Fibroblast of peridontal ligament (primary cell): ENCODE measurements around the gene THUMPD1.
"Not testable (repeated sequence)": the region's sequence is repeated elsewhere in the genome, so short reads cannot be mapped to it uniquely, and the experiment has no call there.

Experiments used
- DNase-seq: peaks from one replicate; pipeline ENCODE4 v3.0.0-alpha.2; 2010; ENCODE audit errors: extremely low read depth

Gene THUMPD1

GRCh38 chr16:20747030-20747816, 5.6 kb upstream of the THUMPD1 start:
- no peak for DNase-seq

DNA sequence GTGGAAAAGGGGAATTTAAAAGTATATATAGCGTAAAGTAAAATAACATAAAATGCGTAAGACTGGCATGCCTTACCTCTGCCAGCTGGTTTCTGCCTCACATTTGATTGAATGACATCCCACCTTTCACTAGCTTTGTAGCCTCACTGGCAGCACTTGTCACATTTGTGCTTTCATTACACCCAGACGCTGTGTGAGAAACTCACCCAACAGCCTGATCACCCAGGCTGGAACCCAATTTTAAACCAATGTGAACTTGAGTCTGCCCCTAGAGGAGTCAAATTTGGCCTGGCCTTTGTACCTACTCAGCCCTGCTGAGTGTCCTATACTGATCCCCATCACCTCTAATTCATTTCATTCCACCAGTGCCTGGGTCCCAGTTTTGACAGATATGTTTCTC, 4.8 kb upstream of the THUMPD1 start:
- DNase-seq = no peak

DNA sequence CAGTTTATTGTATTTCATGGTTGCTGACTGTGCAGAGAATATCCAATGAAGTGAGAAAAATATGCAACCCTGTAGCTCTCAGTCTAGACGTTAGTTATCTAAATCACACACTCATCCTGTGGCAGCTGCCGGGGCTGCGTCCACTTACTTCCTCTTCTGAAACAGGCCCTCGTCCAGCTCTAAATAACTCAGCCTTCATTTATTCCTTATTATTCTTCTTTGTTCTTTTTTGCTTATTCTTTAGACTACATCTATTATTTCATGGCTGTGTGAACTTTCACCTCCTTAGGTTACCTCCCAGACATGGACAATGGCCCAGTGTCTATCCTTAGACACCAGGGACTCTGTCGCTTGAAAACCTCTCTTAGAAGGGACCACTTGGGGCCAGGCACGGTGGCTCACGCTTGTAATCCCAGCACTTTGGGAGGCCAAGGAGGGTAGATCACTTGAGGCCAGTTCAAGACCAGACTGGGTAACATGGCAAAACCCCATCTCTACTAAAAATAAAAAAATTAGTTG, 3.4 kb upstream of the THUMPD1 start:
- no peak for DNase-seq

- no peak for DNase-seq
These were observed 2.0 kb upstream of the THUMPD1 start for GRCh38 chr16:20743591-20743990.

GRCh38 chr16:20740901-20741521, 607 bp downstream of the THUMPD1 start:
- DNase-seq = peak; percentile 71

- DNase-seq = peak; percentile 14
These were observed 1.4 kb downstream of the THUMPD1 start for GRCh38 chr16:20740007-20740883.

DNA sequence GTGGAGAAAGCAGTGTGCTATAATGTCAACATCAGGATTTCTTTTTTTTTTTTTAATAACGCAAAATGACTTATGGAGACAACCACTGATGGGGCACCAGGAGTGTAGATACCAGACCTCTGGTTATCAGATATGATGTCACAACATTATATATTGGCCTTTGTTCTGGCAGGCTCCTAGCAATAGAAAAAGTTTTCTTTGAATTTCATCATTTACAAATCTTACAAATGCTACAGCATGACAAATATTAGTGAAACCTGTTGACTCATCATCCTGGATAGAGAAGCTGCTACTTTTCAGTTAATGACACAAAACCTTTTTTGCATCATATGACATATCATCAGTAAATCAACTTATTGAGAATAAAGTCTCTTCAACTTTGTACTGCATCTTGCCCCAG, 6.1 kb downstream of the THUMPD1 start:
- DNase-seq = no peak

GRCh38 chr16:20734782-20735181, 6.8 kb downstream of the THUMPD1 start:
- DNase-seq = no peak

GRCh38 chr16:20734056-20734455, 7.6 kb downstream of the THUMPD1 start:
- no peak for DNase-seq

DNA sequence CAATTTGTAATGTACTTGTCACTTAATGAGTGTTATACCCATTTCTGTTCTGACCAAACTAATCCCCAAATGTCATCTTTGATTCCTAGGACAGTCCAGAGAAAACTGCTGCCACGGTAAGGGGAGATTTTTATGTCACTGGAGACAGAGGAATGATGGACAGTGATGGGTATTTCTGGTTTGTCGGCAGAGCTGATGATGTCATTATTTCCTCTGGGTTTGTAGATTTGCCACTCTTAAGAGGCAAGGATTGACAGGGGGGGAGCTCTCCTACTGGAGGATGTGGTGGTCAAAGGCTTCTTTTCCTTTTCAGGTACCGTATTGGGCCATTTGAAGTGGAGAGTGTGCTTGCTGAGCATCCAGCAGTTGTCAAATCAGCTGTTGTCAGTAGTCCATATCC, 12.5 kb downstream of the THUMPD1 start:
- DNase-seq = no peak

DNA sequence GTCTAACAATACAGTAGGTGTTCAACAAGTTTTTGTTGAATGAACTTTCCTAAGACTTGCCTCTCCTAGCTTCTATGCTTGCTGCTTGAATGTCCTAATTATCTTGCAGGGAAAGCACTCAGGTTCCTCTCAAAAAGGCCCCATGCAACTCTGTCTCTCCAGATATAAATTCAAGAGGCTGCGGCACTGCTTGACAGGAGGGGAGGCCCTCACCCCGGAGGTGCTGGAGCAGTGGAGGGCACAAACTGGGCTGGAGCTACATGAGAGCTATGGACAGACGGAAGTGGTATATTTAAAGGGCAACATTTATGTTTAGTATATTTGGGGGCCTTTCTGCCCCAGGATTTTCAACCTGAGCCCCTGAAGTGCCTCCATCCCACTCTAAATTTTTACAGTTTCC, 14.4 kb downstream of the THUMPD1 start:
- DNase-seq = no peak

DNA sequence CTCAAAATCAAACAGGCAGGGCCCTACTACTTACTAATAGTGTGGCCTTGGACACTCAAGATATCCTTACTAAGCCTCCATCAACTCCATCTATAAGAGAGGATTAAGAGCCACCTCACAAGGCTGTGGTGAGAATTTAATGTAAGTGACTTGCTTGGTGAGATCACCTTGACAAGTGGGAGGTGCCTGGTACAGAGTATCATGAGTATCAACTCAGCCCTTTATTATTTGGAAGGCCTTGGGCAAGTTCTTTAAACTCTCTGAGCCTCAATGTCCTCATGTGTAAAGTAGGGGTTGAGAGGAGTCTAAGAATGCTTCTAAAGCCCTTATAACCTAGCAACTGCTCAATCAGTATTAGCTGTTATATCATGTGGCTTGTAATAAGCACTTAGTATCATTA, 15.0 kb downstream of the THUMPD1 start:
- no peak for DNase-seq

DNA sequence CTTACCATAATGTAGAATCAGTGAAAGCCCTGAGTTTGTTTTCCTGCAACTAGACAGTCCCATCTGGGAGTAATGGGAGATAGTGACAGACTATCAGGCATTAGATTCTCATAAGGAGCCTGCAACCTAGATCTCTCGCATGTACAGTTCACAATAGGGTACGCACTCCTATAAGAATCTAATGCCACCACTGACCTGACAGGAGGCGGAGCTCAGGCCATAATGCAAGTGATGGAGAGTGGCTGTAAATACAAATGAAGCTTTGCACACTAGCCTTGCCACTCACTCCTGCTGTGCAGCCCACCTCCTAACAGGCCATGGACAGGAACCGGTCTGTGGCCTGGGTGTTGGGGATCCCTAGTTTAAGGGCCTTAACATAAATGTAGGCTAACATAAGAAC, 21.4 kb downstream of the THUMPD1 start:
- no peak for DNase-seq

- not testable (repeated sequence) for DNase-seq
These were observed 23.9 kb downstream of the THUMPD1 start for GRCh38 chr16:20717718-20718117.

DNA sequence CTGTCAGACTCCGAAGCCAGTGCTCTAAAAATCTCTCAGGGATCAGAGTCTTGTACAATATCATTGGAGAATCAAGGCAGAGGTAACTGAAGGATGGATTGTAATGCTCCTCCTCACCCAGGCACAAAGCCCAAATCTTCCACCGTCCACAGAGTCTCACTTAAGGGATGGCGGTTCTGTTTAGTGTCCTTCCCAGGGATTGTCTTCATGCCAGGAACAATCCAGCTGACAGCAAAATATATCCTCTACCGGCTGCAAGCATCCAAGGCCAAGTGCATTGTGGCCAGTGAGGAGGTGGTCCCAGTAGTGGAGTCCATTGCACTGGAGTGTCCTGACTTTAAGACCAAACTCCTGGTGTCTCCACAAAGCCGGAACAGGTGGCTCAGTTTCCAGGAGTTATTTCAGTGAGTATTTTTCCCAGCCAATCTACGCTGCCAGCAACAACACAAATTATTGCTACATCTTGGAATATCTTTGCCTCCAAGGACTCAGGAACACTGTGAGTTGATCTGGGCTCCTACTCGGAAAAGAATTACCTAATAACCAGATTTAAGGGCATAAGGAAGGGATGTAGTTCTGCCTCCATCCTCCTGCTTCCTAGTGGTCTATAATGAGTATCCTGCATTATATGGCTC, 30.2 kb downstream of the THUMPD1 start:
- DNase-seq = no peak

DNA sequence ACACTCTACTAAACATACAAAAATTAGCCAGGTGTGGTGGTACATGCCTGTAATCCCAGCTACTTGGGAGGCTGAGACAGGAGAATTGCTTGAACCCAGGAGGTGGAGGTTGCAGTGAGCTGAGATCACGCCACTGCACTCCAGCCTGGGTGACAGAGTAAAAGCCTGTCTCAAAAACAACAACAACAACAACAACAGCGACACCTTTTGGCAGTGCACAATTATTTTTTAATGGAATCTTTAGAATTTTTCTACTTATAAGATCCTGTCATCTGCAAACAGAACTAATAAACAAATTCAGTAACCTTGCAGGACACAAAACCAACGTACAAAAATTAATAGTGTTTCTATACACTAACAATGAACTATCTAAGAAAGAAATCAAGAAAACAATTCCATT, 33.5 kb downstream of the THUMPD1 start:
- not testable (repeated sequence) for DNase-seq

GRCh38 chr16:20707461-20707860, 34.2 kb downstream of the THUMPD1 start:
- no peak for DNase-seq

DNA sequence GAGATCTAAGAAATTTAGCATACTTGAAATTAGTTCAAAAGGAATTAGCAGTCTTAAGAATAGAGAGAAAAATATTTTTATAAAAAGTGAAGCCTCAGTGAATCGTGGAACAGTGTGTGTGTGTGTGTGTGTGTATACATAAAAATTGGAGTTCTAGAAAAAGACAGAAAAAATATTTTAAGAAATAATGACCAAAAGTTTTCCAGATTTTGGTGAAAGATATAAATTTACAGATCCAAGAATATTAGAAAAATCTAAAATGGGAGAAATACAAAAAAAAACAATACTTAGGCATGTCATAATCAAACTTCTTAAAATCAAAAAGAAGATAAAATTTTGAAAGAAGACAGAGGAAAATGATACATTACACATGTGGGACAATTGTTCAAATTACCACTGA, 35.6 kb downstream of the THUMPD1 start:
- DNase-seq = not testable (repeated sequence)

GRCh38 chr16:20704281-20704680, 37.3 kb downstream of the THUMPD1 start:
- no peak for DNase-seq

GRCh38 chr16:20701692-20702091, 39.9 kb downstream of the THUMPD1 start:
- not testable (repeated sequence) for DNase-seq

GRCh38 chr16:20696618-20697017, 45.0 kb downstream of the THUMPD1 start:
- DNase-seq = no peak

DNA sequence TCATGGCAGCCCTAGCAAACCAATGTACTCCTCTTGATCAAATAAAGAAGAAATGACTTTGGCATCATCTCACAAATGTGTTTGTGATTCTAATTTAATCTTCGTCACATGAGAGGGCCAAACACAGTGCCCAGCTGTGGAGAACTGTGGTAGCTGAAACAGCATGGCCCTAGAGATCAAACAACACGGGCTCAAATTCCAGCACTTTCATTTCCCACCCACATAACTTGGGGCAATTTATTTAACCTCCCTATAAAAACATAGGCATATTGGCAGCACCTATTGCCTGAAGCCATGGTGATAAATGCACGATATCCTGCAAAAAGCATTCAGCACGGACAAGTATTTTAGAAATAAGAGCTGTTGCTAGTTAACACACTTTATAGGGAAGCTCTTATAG, 46.6 kb downstream of the THUMPD1 start:
- DNase-seq = no peak
